ENCODE measurements around the gene TRIM24.

GRCh38 chr7:138538518-138538917, 78.5 kb downstream of the TRIM24 start:
- TF ChIP-seq CTCF (IDR thresholded peaks at IDR 0.05; ENCODE audit: low read length) (no peak), EZH2 (IDR thresholded peaks at IDR 0.05; ENCODE audit: borderline replicate concordance, low read length) (no peak)
